Liver (tissue), 9 donors: Measurements from ENCODE around the gene PRKAR1B. TPM values are rescaled to one million over a fixed set of nuclear protein-coding genes. Genes with fewer than 3 reads are reported as not detected.

Experiments used
- DNase-seq: peaks from one replicate; pipeline ENCODE4 v3.0.0-alpha.2; 2017; ENCODE audit warnings: low spot score
- H3K27ac ChIP-seq, 2 donors: one replicate each; pipeline ENCODE4 v1.7.0; 2013; ENCODE audit warnings: inconsistent platforms in 2 of 2, low read length in 2 of 2, control low read depth in 1 of 2, low read depth in 1 of 2, mild to moderate bottlenecking in 1 of 2
- H3K27me3 ChIP-seq, 4 donors: one replicate each; pipeline versions ENCODE4 v1.6.1 to v1.7.0; 2013; ENCODE audit warnings: low read length in 3 of 4, inconsistent platforms in 1 of 4, mild to moderate bottlenecking in 1 of 4, moderate library complexity in 1 of 4; ENCODE audit not compliant: control insufficient read depth in 4 of 4, insufficient read depth in 4 of 4
- H3K36me3 ChIP-seq, 4 donors: one replicate each; pipeline versions ENCODE4 v1.6.1 to v1.7.0; 2013; ENCODE audit warnings: low read length in 3 of 4, mild to moderate bottlenecking in 3 of 4, low read depth in 1 of 4, moderate library complexity in 1 of 4; ENCODE audit not compliant: control insufficient read depth in 4 of 4, insufficient read depth in 3 of 4
- H3K4me1 ChIP-seq, 4 donors: one replicate each; pipeline versions ENCODE4 v1.6.1 to v1.7.0; 2013; ENCODE audit warnings: low read length in 3 of 4, mild to moderate bottlenecking in 3 of 4, moderate library complexity in 1 of 4; ENCODE audit not compliant: control insufficient read depth in 4 of 4, insufficient read depth in 4 of 4
- H3K4me3 ChIP-seq, 3 donors: one replicate each; pipeline versions ENCODE4 v1.6.1 to v1.7.0; 2013; ENCODE audit warnings: low read length in 3 of 3, control low read depth in 1 of 3, low read depth in 1 of 3, mild to moderate bottlenecking in 1 of 3
- H3K9ac ChIP-seq, 2 donors: one replicate each; pipeline ENCODE4 v1.7.0; 2013; ENCODE audit warnings: low read length in 2 of 2, mild to moderate bottlenecking in 2 of 2, moderate library complexity in 2 of 2, control low read depth in 1 of 2, low read depth in 1 of 2
- H3K9me3 ChIP-seq, 4 donors: one replicate each; pipeline versions ENCODE4 v1.6.1 to v1.7.0; 2013; ENCODE audit warnings: low read length in 3 of 4; ENCODE audit not compliant: control insufficient read depth in 4 of 4
- EGR1 ChIP-seq, 2 donors: IDR thresholded peaks; 2 replicates each; pipeline ENCODE4 v1.6.1; 2016 to 2018; ENCODE audit warnings: antibody characterized with exemption in 2 of 2, low read depth in 2 of 2
- FOXA1 ChIP-seq: IDR thresholded peaks from 2 replicates; pipeline ENCODE4 v1.6.1; 2016; ENCODE audit warnings: antibody characterized with exemption
- FOXA2 ChIP-seq: IDR thresholded peaks from 2 replicates; pipeline ENCODE4 v1.6.1; 2016; ENCODE audit warnings: antibody characterized with exemption
- GABPA ChIP-seq, 2 donors: IDR thresholded peaks in 1 of 2; conservative IDR thresholded peaks in 1 of 2; 2 replicates each; pipeline ENCODE4 v1.6.1; 2016; ENCODE audit warnings: antibody characterized with exemption in 2 of 2, mild to moderate bottlenecking in 1 of 2, moderate library complexity in 1 of 2
- HNF4A ChIP-seq, 2 donors: conservative IDR thresholded peaks; 2 replicates each; pipeline ENCODE4 v1.6.1; 2016; ENCODE audit warnings: antibody characterized with exemption in 2 of 2, mild to moderate bottlenecking in 2 of 2
- HNF4G ChIP-seq: IDR thresholded peaks from 2 replicates; pipeline ENCODE4 v1.6.1; 2016; ENCODE audit warnings: antibody characterized with exemption
- JUND ChIP-seq, 2 donors: IDR thresholded peaks; 2 replicates each; pipeline ENCODE4 v1.6.1; 2016; ENCODE audit warnings: antibody characterized with exemption in 2 of 2
- NR2F2 ChIP-seq: IDR thresholded peaks from 2 replicates; pipeline ENCODE4 v1.6.1; 2016; ENCODE audit warnings: antibody characterized with exemption
- RAD21 ChIP-seq, 2 donors: IDR thresholded peaks; 2 replicates each; pipeline ENCODE4 v1.6.1; 2016; ENCODE audit warnings: antibody characterized with exemption in 2 of 2, mild to moderate bottlenecking in 2 of 2
- RXRA ChIP-seq, 2 donors: IDR thresholded peaks; 2 replicates each; pipeline ENCODE4 v1.6.1; 2017 to 2018; ENCODE audit warnings: antibody characterized with exemption in 2 of 2, mild to moderate bottlenecking in 1 of 2
- TAF1 ChIP-seq: conservative IDR thresholded peaks from 2 replicates; pipeline ENCODE4 v1.6.1; 2016; ENCODE audit warnings: antibody characterized with exemption, mild to moderate bottlenecking
- YY1 ChIP-seq: IDR thresholded peaks from 2 replicates; pipeline ENCODE4 v1.6.1; 2016; ENCODE audit warnings: antibody characterized with exemption, mild to moderate bottlenecking
- WGBS: extraction: QIAGEN DNeasy Blood & Tissue Kit; methylation state at CpG from one replicate; pipeline ENCODE4 v1.1.7; 2013; 5-methylcytosine and 5-hydroxymethylcytosine counted together
- polyA plus RNA-seq, 2 donors: library from polyadenylated mRNA; stranded (reverse) in 1 of 2; unstranded in 1 of 2; fragments of 200-250 nt in 1 of 2; fragments of >200 nt in 1 of 2; fragmentation: Nextera tagmentation in 1 of 2; extraction: Ambion mirVana in 1 of 2; gene quantifications; one replicate each; pipeline versions ENCODE4 v1.2.1 to v1.2.3, GENCODE V29; 2013 to 2015
- total RNA-seq, 2 donors: library from RNA; depleted of rRNA; stranded (reverse); fragments of >200 nt; gene quantifications; one replicate each; pipeline ENCODE4 v1.2.3, GENCODE V29; 2014
- TF ChIP-seq, protein P1 (sequence below): IDR thresholded peaks from 2 replicates; pipeline ENCODE4 v1.6.1; 2016; ENCODE audit warnings: antibody characterized with exemption
- TF ChIP-seq, protein P2 (sequence below): IDR thresholded peaks from 2 replicates; pipeline ENCODE4 v1.6.1; 2016; ENCODE audit warnings: antibody characterized with exemption
- TF ChIP-seq, protein P3 (sequence below): IDR thresholded peaks from 2 replicates; pipeline ENCODE4 v1.6.1; 2016; ENCODE audit warnings: antibody characterized with exemption
- TF ChIP-seq, protein P4 (sequence below): fragments of 150-350 bp; IDR thresholded peaks from 2 replicates; pipeline ENCODE4 v1.5.1; 2017; ENCODE audit warnings: improper control_type of control experiment, low read depth, low read length; ENCODE audit not compliant: missing input control
- donor health status: healthy.
- donor health status: healthy.
- donor health status: healthy.
- donor health status: healthy.
- donor health status: healthy.

The PRKAR1B gene
- total and polyA plus RNA-seq, 4 donors: 11.1 to 14.4 (median 12.4) TPM

DNA sequence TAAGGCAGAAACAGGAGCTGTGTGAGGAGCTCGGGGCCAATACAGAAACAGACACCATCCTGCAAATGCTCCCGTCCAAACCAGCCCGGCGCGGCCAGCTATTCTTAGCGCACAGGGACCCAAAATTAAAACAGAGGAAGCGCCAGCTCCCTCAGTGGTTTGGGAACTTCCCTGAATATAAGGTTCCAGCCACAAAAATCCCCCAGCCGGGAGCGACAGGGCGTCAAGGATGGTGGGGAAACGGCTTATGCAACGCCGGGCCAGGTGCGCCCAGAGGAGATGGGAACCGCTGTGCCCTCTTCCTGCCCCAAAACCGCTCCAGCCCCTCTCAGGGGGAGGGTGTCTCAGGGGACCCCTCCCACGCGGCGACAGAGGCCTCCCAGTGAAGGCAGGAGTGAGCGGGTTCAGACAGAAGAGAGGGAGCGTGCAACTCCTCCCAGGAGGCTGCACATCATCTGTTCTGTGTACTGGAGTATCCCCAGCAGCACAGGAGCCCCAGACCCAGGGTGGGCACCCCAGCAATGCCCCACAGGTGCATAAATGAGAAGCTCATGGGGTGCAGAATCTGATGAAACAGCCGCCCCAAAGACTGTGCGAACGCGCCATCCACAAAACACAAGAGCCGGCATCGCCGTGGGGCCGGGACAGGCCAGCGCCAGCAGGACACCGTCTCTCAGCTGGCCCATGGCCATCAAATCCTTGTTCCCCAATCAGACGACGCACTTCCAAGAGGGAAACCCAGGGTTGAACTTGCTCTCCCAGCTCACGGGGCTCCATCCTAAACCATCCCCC, 133.6 kb downstream of the PRKAR1B start:
- Histone ChIP-seq H3K9me3 (no peaks in the 10 kb centered on the region), H3K4me1 (no peaks in the 10 kb centered on the region), H3K27me3 (no peaks in the 10 kb centered on the region), H3K4me3 (no peak overlapping the region), H3K36me3 (peaks cover 0 to 2% (median 0%) of the 10 kb centered on the region in 4 donors), H3K27ac (no peak overlapping the region), H3K9ac (no peak overlapping the region)
- 82% methylated on average over 34 of the region's 34 CpGs for WGBS
- DNase-seq: no peak
- TF ChIP-seq RAD21 (IDR thresholded peaks at IDR 0.05) (no peak), FOXA1 (no peak), HNF4G (no peak), NR2F2 (no peak), FOXA2 (no peak)

DNA sequence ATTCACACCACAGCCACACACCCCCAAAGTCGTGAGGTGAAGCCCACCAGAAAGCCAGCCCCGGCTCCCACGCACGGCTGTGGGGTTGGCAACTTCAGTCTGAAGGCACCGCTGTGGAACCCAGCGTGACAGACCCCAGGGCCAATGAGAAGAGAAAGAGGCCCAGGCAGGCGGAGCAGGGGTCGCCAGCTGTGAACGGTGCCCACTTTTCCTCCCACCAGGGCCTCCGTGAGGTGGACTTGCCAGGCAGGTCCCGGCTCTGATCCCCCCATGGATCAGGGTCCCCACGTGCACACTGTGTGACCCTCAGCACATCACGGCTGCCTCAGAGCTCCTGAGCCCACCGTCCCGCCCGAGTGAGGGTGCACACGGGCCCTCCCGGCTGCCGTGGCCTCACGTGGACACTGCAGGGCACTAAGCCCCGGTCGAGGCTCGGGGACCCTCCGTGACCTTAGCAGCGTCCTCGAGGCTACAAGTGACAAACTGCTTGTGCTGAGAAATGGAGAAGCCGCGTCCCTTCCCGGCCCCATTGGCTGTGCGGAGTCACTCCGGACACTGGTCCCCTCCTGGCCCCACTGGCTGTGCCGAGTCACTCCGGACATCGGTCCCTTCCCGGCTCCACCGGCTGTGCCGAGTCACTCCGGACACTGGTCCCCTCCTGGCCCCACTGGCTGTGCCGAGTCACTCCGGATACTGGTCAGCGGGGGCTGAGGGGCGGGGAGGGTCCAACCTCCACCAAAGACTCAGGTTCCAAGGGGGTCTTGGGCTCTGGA, 135.0 kb downstream of the PRKAR1B start:
- Histone ChIP-seq H3K36me3 (peaks cover 0 to 2% (median 0%) of the 10 kb centered on the region in 4 donors), H3K9me3 (no peaks in the 10 kb centered on the region), H3K4me1 (no peaks in the 10 kb centered on the region), H3K27me3 (no peaks in the 10 kb centered on the region), H3K4me3 (no peak overlapping the region), H3K27ac (no peak overlapping the region), H3K9ac (no peak overlapping the region)
- WGBS: 96% methylated on average over 42 of the region's 42 CpGs
- no peak for DNase-seq
- TF ChIP-seq, protein P1, sequence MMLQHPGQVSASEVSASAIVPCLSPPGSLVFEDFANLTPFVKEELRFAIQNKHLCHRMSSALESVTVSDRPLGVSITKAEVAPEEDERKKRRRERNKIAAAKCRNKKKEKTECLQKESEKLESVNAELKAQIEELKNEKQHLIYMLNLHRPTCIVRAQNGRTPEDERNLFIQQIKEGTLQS: no peak
- TF ChIP-seq RXRA (IDR thresholded peaks at IDR 0.05) (no peak), TAF1 (no peak)
- TF ChIP-seq, protein P2, sequence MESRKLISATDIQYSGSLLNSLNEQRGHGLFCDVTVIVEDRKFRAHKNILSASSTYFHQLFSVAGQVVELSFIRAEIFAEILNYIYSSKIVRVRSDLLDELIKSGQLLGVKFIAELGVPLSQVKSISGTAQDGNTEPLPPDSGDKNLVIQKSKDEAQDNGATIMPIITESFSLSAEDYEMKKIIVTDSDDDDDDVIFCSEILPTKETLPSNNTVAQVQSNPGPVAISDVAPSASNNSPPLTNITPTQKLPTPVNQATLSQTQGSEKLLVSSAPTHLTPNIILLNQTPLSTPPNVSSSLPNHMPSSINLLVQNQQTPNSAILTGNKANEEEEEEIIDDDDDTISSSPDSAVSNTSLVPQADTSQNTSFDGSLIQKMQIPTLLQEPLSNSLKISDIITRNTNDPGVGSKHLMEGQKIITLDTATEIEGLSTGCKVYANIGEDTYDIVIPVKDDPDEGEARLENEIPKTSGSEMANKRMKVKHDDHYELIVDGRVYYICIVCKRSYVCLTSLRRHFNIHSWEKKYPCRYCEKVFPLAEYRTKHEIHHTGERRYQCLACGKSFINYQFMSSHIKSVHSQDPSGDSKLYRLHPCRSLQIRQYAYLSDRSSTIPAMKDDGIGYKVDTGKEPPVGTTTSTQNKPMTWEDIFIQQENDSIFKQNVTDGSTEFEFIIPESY: no peak

DNA sequence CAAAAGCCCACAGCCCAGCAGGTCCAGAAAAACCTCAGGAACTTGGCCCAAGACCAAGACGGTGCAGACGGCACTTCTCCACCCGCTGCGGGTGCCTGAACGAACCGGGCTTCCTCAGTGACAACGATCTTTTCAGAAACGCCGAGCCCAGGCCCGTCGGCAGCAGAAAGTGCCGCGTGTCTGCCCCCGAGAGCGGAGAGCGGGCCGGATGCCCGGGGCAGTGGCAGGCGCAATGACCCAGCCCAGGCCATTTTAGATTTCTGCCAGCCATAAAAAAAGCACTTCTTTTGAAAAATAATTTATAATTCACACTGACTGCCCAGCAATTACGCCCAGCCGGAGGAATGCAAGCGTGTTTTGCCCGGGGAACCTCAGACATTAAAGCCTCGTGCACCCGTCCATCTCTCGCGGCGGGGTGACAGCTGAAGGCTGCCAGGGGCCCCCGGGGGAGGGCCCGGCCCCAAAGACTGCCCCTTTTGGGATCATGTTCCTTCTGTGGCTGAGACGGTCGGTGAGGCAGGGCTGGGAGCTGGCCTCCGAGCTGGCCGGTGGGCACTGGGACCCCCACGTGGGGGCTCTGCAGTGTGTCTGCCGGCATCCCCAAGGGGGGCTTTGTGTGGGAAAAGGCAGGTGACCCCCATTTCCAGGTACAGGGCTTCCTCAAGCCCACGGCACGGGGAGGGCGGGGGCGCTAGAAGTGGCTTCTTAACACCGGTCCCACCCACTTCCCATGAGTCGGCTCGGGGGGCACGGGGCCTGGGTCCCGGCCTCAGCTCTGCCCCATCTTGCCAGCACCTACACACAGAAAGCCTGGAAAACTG, 136.1 kb downstream of the PRKAR1B start:
- no peaks in the 10 kb centered on the region for H3K27me3 ChIP-seq
- DNase-seq: no peak
- 86% methylated on average over 45 of the region's 45 CpGs for WGBS
- H3K27ac ChIP-seq: no peak overlapping the region
- no peaks in the 10 kb centered on the region for H3K4me1 ChIP-seq
- no peak overlapping the region for H3K9ac ChIP-seq
- H3K9me3 ChIP-seq: no peaks in the 10 kb centered on the region
- H3K4me3 ChIP-seq: no peak overlapping the region
- H3K36me3 ChIP-seq: peaks cover 0 to 2% (median 0%) of the 10 kb centered on the region in 4 donors
- no peak for TF ChIP-seq RAD21 (IDR thresholded peaks at IDR 0.05)
- TF ChIP-seq, protein P3, sequence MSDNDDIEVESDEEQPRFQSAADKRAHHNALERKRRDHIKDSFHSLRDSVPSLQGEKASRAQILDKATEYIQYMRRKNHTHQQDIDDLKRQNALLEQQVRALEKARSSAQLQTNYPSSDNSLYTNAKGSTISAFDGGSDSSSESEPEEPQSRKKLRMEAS: no peak
- TF ChIP-seq, protein P1: no peak
- TF ChIP-seq, protein P2: no peak
- TF ChIP-seq GABPA (IDR thresholded peaks at IDR 0.05 in 1 of 2, conservative IDR thresholded peaks at IDR 0.05 in 1 of 2): no peak
- TF ChIP-seq RXRA (IDR thresholded peaks at IDR 0.05): no peak
- no peak for TF ChIP-seq NR2F2
- TF ChIP-seq, protein P4, sequence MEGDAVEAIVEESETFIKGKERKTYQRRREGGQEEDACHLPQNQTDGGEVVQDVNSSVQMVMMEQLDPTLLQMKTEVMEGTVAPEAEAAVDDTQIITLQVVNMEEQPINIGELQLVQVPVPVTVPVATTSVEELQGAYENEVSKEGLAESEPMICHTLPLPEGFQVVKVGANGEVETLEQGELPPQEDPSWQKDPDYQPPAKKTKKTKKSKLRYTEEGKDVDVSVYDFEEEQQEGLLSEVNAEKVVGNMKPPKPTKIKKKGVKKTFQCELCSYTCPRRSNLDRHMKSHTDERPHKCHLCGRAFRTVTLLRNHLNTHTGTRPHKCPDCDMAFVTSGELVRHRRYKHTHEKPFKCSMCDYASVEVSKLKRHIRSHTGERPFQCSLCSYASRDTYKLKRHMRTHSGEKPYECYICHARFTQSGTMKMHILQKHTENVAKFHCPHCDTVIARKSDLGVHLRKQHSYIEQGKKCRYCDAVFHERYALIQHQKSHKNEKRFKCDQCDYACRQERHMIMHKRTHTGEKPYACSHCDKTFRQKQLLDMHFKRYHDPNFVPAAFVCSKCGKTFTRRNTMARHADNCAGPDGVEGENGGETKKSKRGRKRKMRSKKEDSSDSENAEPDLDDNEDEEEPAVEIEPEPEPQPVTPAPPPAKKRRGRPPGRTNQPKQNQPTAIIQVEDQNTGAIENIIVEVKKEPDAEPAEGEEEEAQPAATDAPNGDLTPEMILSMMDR: no peak
- TF ChIP-seq EGR1 (IDR thresholded peaks at IDR 0.05; ENCODE audit: low read depth in 2 of 2): no peak
- no peak for TF ChIP-seq JUND (IDR thresholded peaks at IDR 0.05)
- TF ChIP-seq HNF4G: no peak
- TF ChIP-seq FOXA2: no peak
- TF ChIP-seq TAF1: no peak
- no peak for TF ChIP-seq HNF4A (conservative IDR thresholded peaks at IDR 0.05)
- no peak for TF ChIP-seq YY1
